Liver (tissue), 3 donors: ENCODE measurements around the gene IFT43.

ENCODE experiments used
- JUND ChIP-seq, 2 donors: IDR thresholded peaks; 2 replicates each; pipeline ENCODE4 v1.6.1; 2016; ENCODE audit warnings: antibody characterized with exemption in 2 of 2
- TF ChIP-seq, protein P1 (sequence below): fragments of 150-350 bp; IDR thresholded peaks from 2 replicates; pipeline ENCODE4 v1.5.1; 2017; ENCODE audit warnings: improper control_type of control experiment, low read depth, low read length; ENCODE audit not compliant: missing input control
- donor health status: healthy.
- donor health status: healthy.

DNA sequence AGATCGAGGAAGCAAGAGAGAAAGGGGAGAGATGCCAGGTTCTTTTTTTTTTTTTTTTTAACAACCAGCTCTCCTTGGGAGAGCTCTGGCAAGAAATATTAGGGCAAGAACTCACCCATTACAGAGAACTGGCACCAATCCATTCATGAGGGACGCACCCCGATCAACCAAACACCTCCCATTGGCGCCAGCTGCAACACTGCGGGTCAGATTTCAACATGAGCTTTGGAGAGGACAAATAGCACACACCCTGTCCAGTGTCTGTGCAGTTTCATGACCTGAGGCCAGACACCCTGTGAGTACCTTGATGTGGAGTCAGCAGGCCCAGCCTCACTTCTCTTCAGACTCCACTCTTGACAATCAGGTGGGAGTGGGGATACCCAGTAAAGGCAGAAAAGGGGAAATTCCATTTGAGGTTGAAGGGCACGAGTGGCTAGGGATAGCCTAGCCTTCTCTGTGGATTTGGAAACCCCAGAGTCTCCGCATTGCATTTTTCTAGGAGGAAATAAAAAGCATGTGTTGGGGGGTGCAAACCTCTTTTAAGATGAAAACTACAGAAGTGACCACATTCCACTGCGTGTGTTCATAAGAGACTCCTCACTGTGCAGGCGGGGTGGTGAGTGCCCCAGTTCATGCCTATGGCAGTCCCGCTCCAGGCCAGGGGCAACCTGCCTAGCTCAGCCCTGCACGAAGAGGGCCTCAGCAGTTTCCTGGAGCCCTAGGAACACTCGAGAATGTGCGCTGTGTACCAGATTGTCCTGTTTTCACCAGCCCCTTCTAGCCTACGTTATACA is 123.7 kb downstream of the IFT43 start:
- TF ChIP-seq, protein P1, sequence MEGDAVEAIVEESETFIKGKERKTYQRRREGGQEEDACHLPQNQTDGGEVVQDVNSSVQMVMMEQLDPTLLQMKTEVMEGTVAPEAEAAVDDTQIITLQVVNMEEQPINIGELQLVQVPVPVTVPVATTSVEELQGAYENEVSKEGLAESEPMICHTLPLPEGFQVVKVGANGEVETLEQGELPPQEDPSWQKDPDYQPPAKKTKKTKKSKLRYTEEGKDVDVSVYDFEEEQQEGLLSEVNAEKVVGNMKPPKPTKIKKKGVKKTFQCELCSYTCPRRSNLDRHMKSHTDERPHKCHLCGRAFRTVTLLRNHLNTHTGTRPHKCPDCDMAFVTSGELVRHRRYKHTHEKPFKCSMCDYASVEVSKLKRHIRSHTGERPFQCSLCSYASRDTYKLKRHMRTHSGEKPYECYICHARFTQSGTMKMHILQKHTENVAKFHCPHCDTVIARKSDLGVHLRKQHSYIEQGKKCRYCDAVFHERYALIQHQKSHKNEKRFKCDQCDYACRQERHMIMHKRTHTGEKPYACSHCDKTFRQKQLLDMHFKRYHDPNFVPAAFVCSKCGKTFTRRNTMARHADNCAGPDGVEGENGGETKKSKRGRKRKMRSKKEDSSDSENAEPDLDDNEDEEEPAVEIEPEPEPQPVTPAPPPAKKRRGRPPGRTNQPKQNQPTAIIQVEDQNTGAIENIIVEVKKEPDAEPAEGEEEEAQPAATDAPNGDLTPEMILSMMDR: no peak
- TF ChIP-seq JUND (IDR thresholded peaks at IDR 0.05): no peak
